C4-2B (cell line): ENCODE data around the gene CSMD2.

Experiments
- CTCF ChIP-seq: fragments of 450-650 bp; conservative IDR thresholded peaks from 2 replicates; pipeline ENCODE4 v1.5.1; 2017; ENCODE audit warnings: mild to moderate bottlenecking
- ZFX ChIP-seq: fragments of 450-650 bp; IDR thresholded peaks from 2 replicates; pipeline ENCODE4 v1.6.1; 2017

- TF ChIP-seq CTCF (no peak), ZFX (no peak)
Measured at GRCh38 chr1:34024485-34024884, 140.5 kb downstream of the CSMD2 start.
